Measurements from ENCODE around the gene GJD2. TPM values are rescaled to one million over a fixed set of nuclear protein-coding genes. Genes with fewer than 3 reads are reported as not detected.

Gene GJD2
- total and polyA plus RNA-seq, 2 donors (not counting 1 experiment from before 2014, with no cell fraction given): not detected

DNA sequence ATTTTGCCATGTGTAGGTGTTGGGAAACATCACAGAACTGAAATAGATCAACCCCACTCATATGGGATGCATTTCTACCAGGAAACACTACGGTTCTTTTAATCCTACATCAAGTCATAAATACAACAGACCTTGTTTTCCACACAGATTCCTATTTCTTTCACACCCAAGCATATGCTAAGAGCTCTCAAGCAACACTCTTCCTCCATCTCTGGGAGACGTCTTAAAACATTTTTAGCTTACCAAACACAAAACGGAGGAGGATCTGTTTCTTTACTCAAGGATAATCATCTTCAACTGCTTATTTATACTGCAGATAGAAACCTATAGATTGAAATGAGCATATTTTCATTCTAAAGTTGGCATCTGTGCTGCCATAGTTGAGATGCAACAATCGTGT, 5.1 kb downstream of the GJD2 start:
- TF ChIP-seq, protein P1, sequence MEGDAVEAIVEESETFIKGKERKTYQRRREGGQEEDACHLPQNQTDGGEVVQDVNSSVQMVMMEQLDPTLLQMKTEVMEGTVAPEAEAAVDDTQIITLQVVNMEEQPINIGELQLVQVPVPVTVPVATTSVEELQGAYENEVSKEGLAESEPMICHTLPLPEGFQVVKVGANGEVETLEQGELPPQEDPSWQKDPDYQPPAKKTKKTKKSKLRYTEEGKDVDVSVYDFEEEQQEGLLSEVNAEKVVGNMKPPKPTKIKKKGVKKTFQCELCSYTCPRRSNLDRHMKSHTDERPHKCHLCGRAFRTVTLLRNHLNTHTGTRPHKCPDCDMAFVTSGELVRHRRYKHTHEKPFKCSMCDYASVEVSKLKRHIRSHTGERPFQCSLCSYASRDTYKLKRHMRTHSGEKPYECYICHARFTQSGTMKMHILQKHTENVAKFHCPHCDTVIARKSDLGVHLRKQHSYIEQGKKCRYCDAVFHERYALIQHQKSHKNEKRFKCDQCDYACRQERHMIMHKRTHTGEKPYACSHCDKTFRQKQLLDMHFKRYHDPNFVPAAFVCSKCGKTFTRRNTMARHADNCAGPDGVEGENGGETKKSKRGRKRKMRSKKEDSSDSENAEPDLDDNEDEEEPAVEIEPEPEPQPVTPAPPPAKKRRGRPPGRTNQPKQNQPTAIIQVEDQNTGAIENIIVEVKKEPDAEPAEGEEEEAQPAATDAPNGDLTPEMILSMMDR (conservative IDR thresholded peaks at IDR 0.05 in 1 of 2, IDR thresholded peaks at IDR 0.05 in 1 of 2; ENCODE audit: low read depth in 1 of 2, low read length in 2 of 2): no peak
- TF ChIP-seq EZH2 (IDR thresholded peaks at IDR 0.05; ENCODE audit: low read length, missing control alignments): no peak
- no peak overlapping the region for H3K9ac ChIP-seq (ENCODE audit: insufficient read depth, low read length)

DNA sequence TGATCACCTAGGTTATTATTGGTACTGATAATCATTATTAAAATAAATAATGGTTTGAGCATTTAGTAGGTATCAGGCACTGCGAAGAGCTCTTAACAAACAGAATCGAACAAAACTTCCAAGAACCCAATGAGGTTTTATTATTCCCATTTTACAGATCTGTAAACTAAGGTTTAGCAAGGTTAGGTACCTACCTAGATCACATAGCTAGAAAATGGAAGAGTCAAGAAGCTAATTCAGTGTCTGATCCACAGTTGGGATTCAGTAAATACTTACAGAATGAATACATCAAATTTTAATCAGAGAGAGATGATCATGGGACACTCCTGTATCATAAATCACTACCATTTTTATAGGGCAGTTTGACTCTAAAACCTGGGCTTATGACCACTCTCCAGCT, 15.5 kb downstream of the GJD2 start:
- H3K36me3 ChIP-seq (ENCODE audit: control insufficient read depth, insufficient read depth, low read length): no peaks in the 10 kb centered on the region
- no peaks in the 10 kb centered on the region for H3K4me1 ChIP-seq (ENCODE audit: control insufficient read depth, extremely low read depth, insufficient read depth, low read length)
- no peak for DNase-seq (ENCODE audit: low read depth in 2 of 2)
- H3K27me3 ChIP-seq (ENCODE audit: control insufficient read depth, insufficient read depth, low read length): peaks cover 14% of the 10 kb centered on the region
- H3K4me2 ChIP-seq (ENCODE audit: extremely low read depth, insufficient read depth, low read length): no peak overlapping the region
- no peaks in the 10 kb centered on the region for H3K79me2 ChIP-seq (ENCODE audit: control insufficient read depth, insufficient read depth, low read length)
- H2AFZ ChIP-seq (ENCODE audit: low read length): no peak overlapping the region
- no peaks in the 10 kb centered on the region for H4K20me1 ChIP-seq (ENCODE audit: control insufficient read depth, extremely low read depth, insufficient read depth, low read length)
- TF ChIP-seq, protein P1 (conservative IDR thresholded peaks at IDR 0.05 in 1 of 2, IDR thresholded peaks at IDR 0.05 in 1 of 2; ENCODE audit: low read depth in 1 of 2, low read length in 2 of 2): no peak
- TF ChIP-seq EZH2 (IDR thresholded peaks at IDR 0.05; ENCODE audit: low read length, missing control alignments): no peak
- no peak overlapping the region for H3K4me3 ChIP-seq (replicated peaks in 1 of 4; ENCODE audit: control extremely low read depth in 1 of 4, insufficient read depth in 1 of 4, low read depth in 3 of 4, low read length in 4 of 4)
- H3K27ac ChIP-seq (ENCODE audit: insufficient read depth, low read length): no peak overlapping the region
- no peaks in the 10 kb centered on the region for H3K9me3 ChIP-seq (ENCODE audit: control insufficient read depth, insufficient read depth, low read depth, low read length)
- no peak overlapping the region for H3K9ac ChIP-seq (ENCODE audit: insufficient read depth, low read length)

More for the DNA sequence above, 5.1 kb downstream of the GJD2 start:
- Histone ChIP-seq H3K9me3 (ENCODE audit: control insufficient read depth, insufficient read depth, low read depth, low read length) (no peaks in the 10 kb centered on the region), H2AFZ (ENCODE audit: low read length) (no peak overlapping the region), H3K4me2 (ENCODE audit: extremely low read depth, insufficient read depth, low read length) (no peak overlapping the region), H3K4me3 (replicated peaks in 1 of 4; ENCODE audit: control extremely low read depth in 1 of 4, insufficient read depth in 1 of 4, low read depth in 3 of 4, low read length in 4 of 4) (no peak overlapping the region), H3K27ac (ENCODE audit: insufficient read depth, low read length) (no peak overlapping the region), H3K27me3 (ENCODE audit: control insufficient read depth, insufficient read depth, low read length) (peaks cover 19% of the 10 kb centered on the region), H4K20me1 (ENCODE audit: control insufficient read depth, extremely low read depth, insufficient read depth, low read length) (no peaks in the 10 kb centered on the region), H3K79me2 (ENCODE audit: control insufficient read depth, insufficient read depth, low read length) (no peaks in the 10 kb centered on the region), H3K36me3 (ENCODE audit: control insufficient read depth, insufficient read depth, low read length) (no peaks in the 10 kb centered on the region), H3K4me1 (ENCODE audit: control insufficient read depth, extremely low read depth, insufficient read depth, low read length) (no peaks in the 10 kb centered on the region)
- DNase-seq (ENCODE audit: low read depth in 2 of 2): no peak

DNA sequence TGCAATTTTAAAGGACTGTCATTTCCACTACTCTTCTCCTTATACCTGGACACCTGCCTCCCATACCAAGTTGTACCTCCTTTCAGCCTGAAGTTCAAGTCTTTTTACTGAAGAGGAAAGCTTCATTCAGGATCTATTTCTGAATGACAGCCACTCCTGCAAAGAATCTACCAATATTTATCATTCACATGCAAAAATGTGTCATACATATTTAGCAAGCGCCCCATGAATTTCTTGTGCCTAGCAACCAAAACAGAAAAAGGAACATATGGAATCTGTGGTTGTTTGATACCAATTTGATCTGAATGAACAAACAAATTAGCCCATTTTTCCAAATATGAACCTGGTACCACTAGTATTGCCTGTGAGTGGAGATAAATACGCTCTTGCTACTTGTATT, 16.8 kb downstream of the GJD2 start:
- no peak overlapping the region for H2AFZ ChIP-seq (ENCODE audit: low read length)
- H3K4me2 ChIP-seq (ENCODE audit: extremely low read depth, insufficient read depth, low read length): no peak overlapping the region
- peaks cover 11% of the 10 kb centered on the region for H3K27me3 ChIP-seq (ENCODE audit: control insufficient read depth, insufficient read depth, low read length)
- H3K27ac ChIP-seq (ENCODE audit: insufficient read depth, low read length): no peak overlapping the region
- H3K9ac ChIP-seq (ENCODE audit: insufficient read depth, low read length): no peak overlapping the region
- H3K79me2 ChIP-seq (ENCODE audit: control insufficient read depth, insufficient read depth, low read length): no peaks in the 10 kb centered on the region
- H3K4me3 ChIP-seq (replicated peaks in 1 of 4; ENCODE audit: control extremely low read depth in 1 of 4, insufficient read depth in 1 of 4, low read depth in 3 of 4, low read length in 4 of 4): no peak overlapping the region
- TF ChIP-seq, protein P1 (conservative IDR thresholded peaks at IDR 0.05 in 1 of 2, IDR thresholded peaks at IDR 0.05 in 1 of 2; ENCODE audit: low read depth in 1 of 2, low read length in 2 of 2): no peak
- TF ChIP-seq EZH2 (IDR thresholded peaks at IDR 0.05; ENCODE audit: low read length, missing control alignments): no peak
- H3K9me3 ChIP-seq (ENCODE audit: control insufficient read depth, insufficient read depth, low read depth, low read length): no peaks in the 10 kb centered on the region
- H4K20me1 ChIP-seq (ENCODE audit: control insufficient read depth, extremely low read depth, insufficient read depth, low read length): no peaks in the 10 kb centered on the region
- DNase-seq (ENCODE audit: low read depth in 2 of 2): no peak
- no peaks in the 10 kb centered on the region for H3K36me3 ChIP-seq (ENCODE audit: control insufficient read depth, insufficient read depth, low read length)
- no peaks in the 10 kb centered on the region for H3K4me1 ChIP-seq (ENCODE audit: control insufficient read depth, extremely low read depth, insufficient read depth, low read length)
